Measurements from ENCODE around the gene PCDHGC4. TPM values are rescaled to one million over a fixed set of nuclear protein-coding genes. Genes with fewer than 3 reads are reported as not detected.

The PCDHGC4 gene
- total and polyA plus RNA-seq, 2 of the 13 experiments (the other 11 are each of a cell fraction or from before 2014, with no cell fraction given) = 0.07 TPM; not detected in 1

GRCh38 chr5:141492168-141492885 lies 7.5 kb downstream of the PCDHGC4 start (continued):
- TF ChIP-seq ZNF784 (CRISPR knock-in tag; IDR thresholded peaks at IDR 0.05; ENCODE audit: borderline replicate concordance) (no peak), ZNF720 (CRISPR knock-in tag; IDR thresholded peaks at IDR 0.05) (no peak)

GRCh38 chr5:141493500-141494422 lies 8.9 kb downstream of the PCDHGC4 start:
- Histone ChIP-seq H3K4me1 (ENCODE audit: insufficient read depth, low read length) (no peaks in the 10 kb centered on the region), H3K4me2 (ENCODE audit: low read depth, low read length) (no peak overlapping the region), H3K27me3 (ENCODE audit: control insufficient read depth in 1 of 2, insufficient read depth in 2 of 2, low read length in 2 of 2) (peaks cover 1 to 18% of the 10 kb centered on the region in 2 experiments; a peak in 2 of 5 replicates), H3K36me3 (replicated peaks in 1 of 2; ENCODE audit: control insufficient read depth in 1 of 2, insufficient read depth in 2 of 2, low read length in 2 of 2) (no peaks in the 10 kb centered on the region), H3K4me3 (replicated peaks in 1 of 3; ENCODE audit: insufficient read depth in 1 of 3, low read depth in 2 of 3, low read length in 3 of 3) (no peak overlapping the region), H4K20me1 (ENCODE audit: insufficient read depth, low read length) (no peaks in the 10 kb centered on the region), H3K9me3 (ENCODE audit: low read length) (no peaks in the 10 kb centered on the region), H3K27ac (ENCODE audit: extremely low read length, insufficient read depth, low read length) (no peak overlapping the region), H2AFZ (ENCODE audit: low read length) (no peak overlapping the region), H3K9ac (ENCODE audit: insufficient read depth, low read depth, low read length) (no peak overlapping the region), H3K79me2 (ENCODE audit: insufficient read depth, low read length) (no peaks in the 10 kb centered on the region)
- in situ Hi-C loops (cut with HindIII; ENCODE audit: extremely low pct_ligation_motif_present, low pct_unique_long_range_greater_than_20kb) = no loop called here
- no peak for TF ChIP-seq ASH2L (IDR thresholded peaks at IDR 0.05; ENCODE audit: insufficient read length, low read depth, low read length)
- 48% methylated on average over 8 of the region's 10 CpGs for WGBS (ENCODE audit: low lambda C conversion rate)
- FAIRE-seq (no peak), ATAC-seq (no peak), DNase-seq (ENCODE audit: low spot score) (no peak)
- CTCF ChIA-PET (ENCODE audit: low intra/inter-chr PET ratio, low total read pairs) = no interaction called here
- intact Hi-C loops (cut with micrococcal nuclease; ENCODE audit: unreplicated experiment) = no loop called here
- POLR2A ChIA-PET = no interaction called here
- no TSS peak for BruUV-seq (replicated peaks)

Measured in HepG2 (cell line).